Activated B cell treated with CpG ODN at 0.5 μM for 24 hours (primary cell): ENCODE results near the gene NARF. TPM values are rescaled to one million over a fixed set of nuclear protein-coding genes. Genes with fewer than 3 reads are reported as not detected.
"Not testable (repeated sequence)": the region's sequence is repeated elsewhere in the genome, so short reads cannot be mapped to it uniquely, and the experiment has no call there.

Experiments
- ATAC-seq: fragments of 200-7000 bp; cut with Tn5 transposase; one replicate; pipeline ENCODE4 v1.10.0; 2021; ENCODE audit warnings: low read depth, mild to moderate bottlenecking, moderate library complexity
- CTCF ChIA-PET: fragments of 350-600 bp; sonication (Branson Sonifier 250); formaldehyde crosslinking; loops from one replicate; lab custom pipeline; 2021; ENCODE audit warnings: antibody characterized with exemption; lab: Charles Lee
- POLR2A ChIA-PET: fragments of 350-600 bp; sonication (Branson Sonifier 250); formaldehyde crosslinking; loops from one replicate; lab custom pipeline; 2021; ENCODE audit warnings: antibody characterized with exemption; lab: Charles Lee
- DNase-seq: peaks from one replicate; pipeline ENCODE4 v3.0.0; 2022
- H3K27ac Mint-ChIP-seq: one replicate; pipeline ENCODE4 v1.8.0; 2020; ENCODE audit warnings: mixed read lengths
- H3K27me3 Mint-ChIP-seq: one replicate; pipeline ENCODE4 v1.8.0; 2021; ENCODE audit warnings: mixed read lengths
- H3K36me3 Mint-ChIP-seq: one replicate; pipeline ENCODE4 v1.8.0; 2021; ENCODE audit warnings: low read depth, mixed read lengths
- H3K4me1 Mint-ChIP-seq: one replicate; pipeline ENCODE4 v1.8.0; 2021; ENCODE audit warnings: mixed read lengths
- H3K4me3 Mint-ChIP-seq: one replicate; pipeline ENCODE4 v1.8.0; 2020; ENCODE audit warnings: mild to moderate bottlenecking, mixed read lengths
- H3K9me3 Mint-ChIP-seq: one replicate; pipeline ENCODE4 v1.8.0; 2020; ENCODE audit warnings: mixed read lengths
- CTCF ChIP-seq: fragments of 200-600 bp; IDR thresholded peaks from one replicate; pipeline ENCODE4 v1.8.0; 2022; ENCODE audit warnings: antibody characterized with exemption, mild to moderate bottlenecking
- intact Hi-C: fragments of 100-400 bp; cut with micrococcal nuclease; formaldehyde crosslinking; loops from one replicate; pipeline ENCODE4 v1.15.1; 2024
- total RNA-seq: library from RNA; stranded (reverse); gene quantifications from 2 replicates; pipeline ENCODE4 v1.2.3, GENCODE V29; 2022

NARF gene
- total RNA-seq, 1 donor from 2014 or later: 81.9 TPM

- POLR2A ChIA-PET: interaction anchor here (0.6 kb wide), 1 partner anchor 88 kb away, joined by 6 read pairs; no protein-coding TSS in a partner anchor
- DNase-seq (no peak), ATAC-seq (no peak)
- no peak for TF ChIP-seq CTCF
- no peaks in the 10 kb centered on the region for H3K36me3 Mint-ChIP-seq
- H3K4me3 Mint-ChIP-seq: no peak overlapping the region
- peaks cover 47% of the 10 kb centered on the region for H3K4me1 Mint-ChIP-seq
- CTCF ChIA-PET: no interaction called here
- no peak overlapping the region for H3K27ac Mint-ChIP-seq
- H3K9me3 Mint-ChIP-seq: no peaks in the 10 kb centered on the region
- H3K27me3 Mint-ChIP-seq: no peaks in the 10 kb centered on the region
- intact Hi-C loops: no loop called here
Measured at GRCh38 chr17:82534401-82534812, 75.9 kb downstream of the NARF start.

GRCh38 chr17:82536512-82537201 lies 78.1 kb downstream of the NARF start:
- H3K4me1 Mint-ChIP-seq: peaks cover 45% of the 10 kb centered on the region
- CTCF ChIA-PET: no interaction called here
- no peaks in the 10 kb centered on the region for H3K27me3 Mint-ChIP-seq
- H3K36me3 Mint-ChIP-seq: no peaks in the 10 kb centered on the region
- no peak overlapping the region for H3K27ac Mint-ChIP-seq
- DNase-seq (no peak), ATAC-seq (no peak)
- TF ChIP-seq CTCF: no peak
- no peaks in the 10 kb centered on the region for H3K9me3 Mint-ChIP-seq
- POLR2A ChIA-PET: interaction anchor here (0.8 kb wide), 1 partner anchor 11 kb away, joined by 3 read pairs; no protein-coding TSS in a partner anchor
- H3K4me3 Mint-ChIP-seq: no peak overlapping the region
- intact Hi-C loops: no loop called here

- DNase-seq, H3K27ac Mint-ChIP-seq, H3K27me3 Mint-ChIP-seq, H3K9me3 Mint-ChIP-seq, H3K4me3 Mint-ChIP-seq, CTCF ChIA-PET, intact Hi-C loops, ATAC-seq, H3K36me3 Mint-ChIP-seq: not testable (repeated sequence)
- H3K4me1 Mint-ChIP-seq: peaks cover 45% of the 10 kb centered on the region
- POLR2A ChIA-PET: interaction anchor here (0.6 to 0.8 kb wide), 3 partner anchors 11 to 118 kb away, joined by 3 to 7 read pairs (median 4); no protein-coding TSS in a partner anchor
Measured at GRCh38 chr17:82537228-82537627, 78.7 kb downstream of the NARF start.

GRCh38 chr17:82539076-82539475 lies 80.5 kb downstream of the NARF start:
- H3K9me3 Mint-ChIP-seq, H3K36me3 Mint-ChIP-seq, intact Hi-C loops, DNase-seq, H3K27ac Mint-ChIP-seq, CTCF ChIA-PET, POLR2A ChIA-PET, ATAC-seq, H3K4me3 Mint-ChIP-seq, H3K27me3 Mint-ChIP-seq: not testable (repeated sequence)
- H3K4me1 Mint-ChIP-seq: peaks cover 54% of the 10 kb centered on the region

Other genes starting within 250 kb of the NARF start
- 56.6 TPM in 2 replicates for gene CCDC57, start 245.9 kb upstream of the NARF start, total RNA-seq
- gene SLC16A3, start 229.7 kb upstream of the NARF start, total RNA-seq: 24.6 and 26.5 TPM in 2 replicates
- 147 and 170 TPM in 2 replicates for gene CSNK1D, start 185.0 kb upstream of the NARF start, total RNA-seq
- gene CD7, start 141.1 kb upstream of the NARF start, total RNA-seq: 0.32 and 0.42 TPM in 2 replicates
- gene SECTM1, start 125.0 kb upstream of the NARF start, total RNA-seq: not detected in 2 replicates
- not detected in 2 replicates for gene TEX19, start 99.5 kb upstream of the NARF start, total RNA-seq
- not detected in 2 replicates for gene UTS2R, start 87.0 kb upstream of the NARF start, total RNA-seq
- gene HEXD, start 40.4 kb upstream of the NARF start, total RNA-seq: 69.5 and 88.8 TPM in 2 replicates
- 29.5 and 35.0 TPM in 2 replicates for gene OGFOD3, start 40.2 kb upstream of the NARF start, total RNA-seq
- gene CYBC1, start 8.0 kb upstream of the NARF start, total RNA-seq: 405 and 501 TPM in 2 replicates
- gene FOXK2, start 61.0 kb downstream of the NARF start, total RNA-seq: 56.4 and 60.4 TPM in 2 replicates
- gene WDR45B, start 189.7 kb downstream of the NARF start, total RNA-seq: 48.3 and 51.2 TPM in 2 replicates
- 2.0 and 2.6 TPM in 2 replicates for gene RAB40B, start 240.0 kb downstream of the NARF start, total RNA-seq